Neuronal stem cell (in vitro differentiated cells): ENCODE data around the gene FOXP1.

Source experiments
- DNase-seq: peaks from one replicate; pipeline ENCODE4 v3.0.0-alpha.2; 2013; ENCODE audit warnings: low spot score
- H2AFZ ChIP-seq: one replicate; pipeline ENCODE4 v1.6.1; 2013; ENCODE audit warnings: mild to moderate bottlenecking, low read length, inconsistent platforms
- H2AK5ac ChIP-seq: 2 replicates; pipeline ENCODE4 v1.6.1; 2013; ENCODE audit warnings: low read depth, mild to moderate bottlenecking, inconsistent platforms, low read length, moderate library complexity, mixed read lengths
- H2BK120ac ChIP-seq: 2 replicates; pipeline ENCODE4 v1.6.1; 2013; ENCODE audit warnings: low read depth, mild to moderate bottlenecking, inconsistent platforms, low read length, moderate library complexity, mixed read lengths
- H2BK12ac ChIP-seq: one replicate; pipeline ENCODE4 v1.6.1; 2013; ENCODE audit warnings: low read length, inconsistent platforms
- H2BK15ac ChIP-seq: 2 replicates; pipeline ENCODE4 v1.6.1; 2013; ENCODE audit warnings: mild to moderate bottlenecking, low read length, inconsistent platforms, mixed read lengths
- H2BK5ac ChIP-seq: one replicate; pipeline ENCODE4 v1.6.1; 2013; ENCODE audit warnings: inconsistent platforms, mild to moderate bottlenecking, low read length, moderate library complexity
- H3K14ac ChIP-seq: one replicate; pipeline ENCODE4 v1.6.1; 2013; ENCODE audit warnings: low read length, inconsistent platforms
- H3K18ac ChIP-seq: 2 replicates; pipeline ENCODE4 v1.6.1; 2013; ENCODE audit warnings: low read length, inconsistent platforms
- H3K23ac ChIP-seq: 2 replicates; pipeline ENCODE4 v1.6.1; 2013; ENCODE audit warnings: low read depth, mild to moderate bottlenecking, mixed read lengths, low read length, inconsistent platforms; ENCODE audit not compliant: poor library complexity
- H3K27ac ChIP-seq: replicated peaks from 3 replicates; pipeline ENCODE4 v1.5.1; 2013; ENCODE audit warnings: low read length, inconsistent platforms
- H3K27me3 ChIP-seq, 3 experiments: 2 replicates each; pipeline ENCODE4 v1.6.1; 2013; ENCODE audit warnings: low read length in 3 of 3, mild to moderate bottlenecking in 2 of 3, inconsistent platforms in 1 of 3, low read depth in 1 of 3, mixed read lengths in 1 of 3, moderate library complexity in 1 of 3; ENCODE audit not compliant: control insufficient read depth in 3 of 3, insufficient read depth in 3 of 3
- H3K36me3 ChIP-seq, 2 donors: replicated peaks in 1 of 2; 2 replicates each; pipeline ENCODE4 v1.6.1; 2013; ENCODE audit warnings: low read length in 2 of 2; ENCODE audit not compliant: control insufficient read depth in 2 of 2, insufficient read depth in 2 of 2
- H3K4ac ChIP-seq: 2 replicates; pipeline ENCODE4 v1.6.1; 2013; ENCODE audit warnings: inconsistent platforms, mild to moderate bottlenecking, low read length, moderate library complexity
- H3K4me1 ChIP-seq, 2 donors: 1 replicate in 1 of 2; 2 replicates in 1 of 2; pipeline ENCODE4 v1.6.1; 2013; ENCODE audit warnings: low read length in 2 of 2, low read depth in 1 of 2; ENCODE audit not compliant: control insufficient read depth in 2 of 2, insufficient read depth in 1 of 2
- H3K4me2 ChIP-seq: one replicate; pipeline ENCODE4 v1.6.1; 2013; ENCODE audit warnings: mild to moderate bottlenecking, low read length, inconsistent platforms; ENCODE audit not compliant: insufficient read depth, poor library complexity, severe bottlenecking
- H3K4me3 ChIP-seq, 2 donors: 2 replicates each; pipeline ENCODE4 v1.5.1; 2013; ENCODE audit warnings: low read length in 2 of 2, mild to moderate bottlenecking in 2 of 2, inconsistent platforms in 1 of 2, moderate library complexity in 1 of 2
- H3K79me1 ChIP-seq: one replicate; pipeline ENCODE4 v1.6.1; 2013; ENCODE audit warnings: low read depth, mild to moderate bottlenecking, inconsistent platforms, low read length, moderate library complexity
- H3K9ac ChIP-seq: one replicate; pipeline ENCODE4 v1.6.1; 2013; ENCODE audit warnings: mild to moderate bottlenecking, low read depth, low read length, inconsistent platforms; ENCODE audit not compliant: poor library complexity
- H3K9me3 ChIP-seq, 2 donors: replicated peaks in 1 of 2; 2 replicates each; pipeline versions ENCODE3 to v1.6.1; 2013; ENCODE audit warnings: low read length in 2 of 2, mild to moderate bottlenecking in 2 of 2, inconsistent platforms in 1 of 2, low read depth in 1 of 2, mixed read lengths in 1 of 2, moderate library complexity in 1 of 2; ENCODE audit not compliant: control insufficient read depth in 2 of 2, insufficient read depth in 1 of 2
- H4K8ac ChIP-seq: one replicate; pipeline ENCODE4 v1.6.1; 2013; ENCODE audit warnings: low read depth, mild to moderate bottlenecking, inconsistent platforms, low read length, moderate library complexity
- H4K91ac ChIP-seq: one replicate; pipeline ENCODE4 v1.6.1; 2013; ENCODE audit warnings: low read length, low read depth, mild to moderate bottlenecking, inconsistent platforms; ENCODE audit not compliant: poor library complexity
- WGBS, 2 donors: extraction: QIAGEN DNeasy Blood & Tissue Kit; methylation state at CpG; one replicate each; pipeline ENCODE4 v1.1.7; 2013; ENCODE audit warnings: missing lambda C conversion rate in 2 of 2, mixed read lengths in 1 of 2; ENCODE audit not compliant: insufficient read length in 2 of 2, insufficient replicate concordance in 1 of 2; ENCODE audit errors: extremely low coverage in 2 of 2; 5-methylcytosine and 5-hydroxymethylcytosine counted together

Gene FOXP1

DNA sequence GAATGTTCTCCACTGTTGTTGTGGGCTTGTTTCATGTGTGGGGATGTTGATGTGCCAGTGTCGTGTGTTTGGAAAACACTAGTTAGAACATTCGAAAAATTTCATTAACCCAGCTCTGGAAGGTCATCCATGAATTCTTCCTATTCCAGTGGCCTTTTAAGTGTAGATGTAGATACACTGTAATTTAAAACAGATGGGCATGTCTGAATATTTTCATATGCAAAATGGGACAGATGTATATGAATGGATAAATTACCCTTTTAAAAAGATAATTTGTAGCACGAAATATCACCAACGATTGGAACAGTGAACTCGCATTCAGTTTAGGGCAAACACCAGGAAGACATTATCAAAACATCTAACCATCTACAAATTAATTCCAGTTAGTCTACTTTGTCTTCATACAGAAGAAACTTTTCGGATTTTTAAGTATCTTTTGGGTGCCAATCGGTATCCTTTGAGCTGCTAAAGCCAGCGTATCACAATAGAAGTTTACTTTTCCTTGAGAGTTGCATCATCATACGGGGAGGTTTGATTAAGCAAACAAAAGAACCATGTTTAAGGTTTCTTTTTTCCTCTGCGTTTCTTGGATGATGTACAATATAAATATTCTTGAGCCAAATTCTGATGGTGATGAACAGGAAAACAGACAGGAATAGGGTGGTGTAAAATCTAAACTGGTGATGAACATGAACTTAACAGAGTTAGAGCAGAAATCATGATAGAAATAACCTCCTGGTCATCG is 528.1 kb downstream of the FOXP1 start:
- Histone ChIP-seq H2BK5ac (no peak overlapping the region), H3K4me2 (no peak overlapping the region), H2AK5ac (no peak overlapping the region), H2AFZ (no peak overlapping the region), H3K9ac (no peak overlapping the region), H3K4me3 (no peak overlapping the region), H3K27ac (no peak overlapping the region), H3K79me1 (no peaks in the 10 kb centered on the region), H3K14ac (no peak overlapping the region), H3K9me3 (no peaks in the 10 kb centered on the region), H3K27me3 (no peaks in the 10 kb centered on the region), H4K8ac (no peak overlapping the region), H3K23ac (no peak overlapping the region), H2BK120ac (no peak overlapping the region), H2BK15ac (no peak overlapping the region), H3K4me1 (peaks cover 2 to 19% of the 10 kb centered on the region in 2 donors), H3K18ac (no peak overlapping the region), H3K4ac (no peak overlapping the region), H3K36me3 (peaks cover 0 to 27% of the 10 kb centered on the region in 2 donors), H2BK12ac (no peak overlapping the region), H4K91ac (no peak overlapping the region)
- no peak for DNase-seq
- WGBS, 2 donors: no CpG with 5 or more reads among the region's 11 CpGs

DNA sequence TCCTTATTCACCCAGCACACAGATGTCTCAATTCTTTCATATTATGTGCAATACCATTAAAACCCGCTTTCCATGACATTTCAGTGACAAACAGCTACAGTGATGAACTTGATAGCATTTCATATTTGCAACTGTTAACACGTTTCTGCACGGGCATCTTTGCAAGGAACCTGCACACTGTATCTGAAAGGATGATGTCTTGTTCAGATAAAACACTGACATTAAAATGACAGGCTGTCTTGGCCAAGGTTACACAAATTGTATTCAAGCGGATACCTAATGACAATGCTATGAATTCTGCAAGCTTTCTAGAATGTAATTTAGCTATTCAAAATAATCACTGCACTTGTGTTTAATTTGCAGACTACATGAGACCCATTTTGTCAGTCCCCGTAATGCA is 529.2 kb downstream of the FOXP1 start:
- H2BK120ac ChIP-seq: no peak overlapping the region
- no peak for DNase-seq
- H3K4me1 ChIP-seq: peaks cover 8 to 30% of the 10 kb centered on the region in 2 donors
- no peak overlapping the region for H3K14ac ChIP-seq
- H4K8ac ChIP-seq: no peak overlapping the region
- no peak overlapping the region for H2AFZ ChIP-seq
- no peak overlapping the region for H4K91ac ChIP-seq
- H3K79me1 ChIP-seq: no peaks in the 10 kb centered on the region
- H3K27ac ChIP-seq: no peak overlapping the region
- H2BK12ac ChIP-seq: no peak overlapping the region
- no peak overlapping the region for H3K18ac ChIP-seq
- no peaks in the 10 kb centered on the region for H3K27me3 ChIP-seq
- H3K23ac ChIP-seq: no peak overlapping the region
- no peaks in the 10 kb centered on the region for H3K9me3 ChIP-seq
- no CpG with 5 or more reads among the region's 5 CpGs for WGBS, 2 donors
- no peak overlapping the region for H3K9ac ChIP-seq
- H3K4ac ChIP-seq: no peak overlapping the region
- no peak overlapping the region for H3K4me2 ChIP-seq
- H3K36me3 ChIP-seq: peaks cover 0 to 27% of the 10 kb centered on the region in 2 donors
- no peak overlapping the region for H2BK15ac ChIP-seq
- no peak overlapping the region for H3K4me3 ChIP-seq
- no peak overlapping the region for H2BK5ac ChIP-seq
- no peak overlapping the region for H2AK5ac ChIP-seq

DNA sequence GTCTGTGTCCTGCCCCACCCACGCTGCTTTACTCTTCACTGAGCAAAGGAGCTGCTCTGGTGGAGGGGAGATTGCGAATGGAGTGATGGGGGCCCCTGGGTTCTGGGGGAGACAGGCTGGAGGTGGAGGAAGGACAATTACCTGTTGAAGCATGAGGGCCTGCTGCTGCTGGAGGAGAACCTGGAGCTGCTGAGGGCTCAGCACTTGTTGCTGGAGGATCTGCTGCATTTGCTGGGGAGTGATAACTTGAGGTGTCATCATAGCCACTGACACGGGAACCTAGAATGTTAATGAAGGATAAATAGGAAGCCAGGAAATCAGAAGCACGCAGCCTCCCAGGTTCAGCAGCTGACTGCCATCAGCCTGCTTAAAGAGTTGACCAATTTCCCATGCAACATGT is 530.0 kb downstream of the FOXP1 start:
- H3K79me1 ChIP-seq: no peaks in the 10 kb centered on the region
- H3K36me3 ChIP-seq: peaks cover 0 to 27% of the 10 kb centered on the region in 2 donors
- H4K8ac ChIP-seq: no peak overlapping the region
- H2AK5ac ChIP-seq: no peak overlapping the region
- H3K14ac ChIP-seq: no peak overlapping the region
- no peak overlapping the region for H3K4me2 ChIP-seq
- H2BK120ac ChIP-seq: no peak overlapping the region
- no peak overlapping the region for H4K91ac ChIP-seq
- H2BK15ac ChIP-seq: no peak overlapping the region
- H3K4me3 ChIP-seq: no peak overlapping the region
- no peak overlapping the region for H3K23ac ChIP-seq
- peaks cover 12 to 38% of the 10 kb centered on the region in 2 donors for H3K4me1 ChIP-seq
- no peaks in the 10 kb centered on the region for H3K9me3 ChIP-seq
- H2BK12ac ChIP-seq: no peak overlapping the region
- WGBS, 2 donors: no CpG with 5 or more reads among the region's 4 CpGs
- H3K18ac ChIP-seq: no peak overlapping the region
- no peak overlapping the region for H2AFZ ChIP-seq
- H3K27me3 ChIP-seq: no peaks in the 10 kb centered on the region
- no peak overlapping the region for H2BK5ac ChIP-seq
- H3K27ac ChIP-seq: no peak overlapping the region
- no peak for DNase-seq
- no peak overlapping the region for H3K9ac ChIP-seq
- H3K4ac ChIP-seq: no peak overlapping the region

DNA sequence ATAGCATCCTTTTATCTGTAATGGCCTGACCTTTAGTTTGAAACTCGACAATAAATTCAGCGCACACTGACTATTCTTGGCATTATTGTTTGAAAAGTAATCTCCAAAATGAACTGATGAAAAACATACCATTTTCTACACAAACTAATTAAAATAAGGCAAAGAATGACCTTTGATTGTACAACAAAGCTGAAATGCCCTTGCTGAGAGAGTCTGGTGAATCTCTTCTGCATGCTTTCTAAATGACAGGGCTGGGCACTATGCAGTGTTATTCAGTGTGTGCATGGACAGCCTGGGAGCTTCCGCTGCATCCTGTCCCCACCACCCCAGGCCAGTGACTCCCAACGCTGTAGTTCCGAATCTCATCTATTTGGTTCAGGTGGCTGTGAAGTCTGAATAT is 530.8 kb downstream of the FOXP1 start:
- no peak overlapping the region for H3K4me2 ChIP-seq
- H3K9me3 ChIP-seq: no peaks in the 10 kb centered on the region
- H4K91ac ChIP-seq: no peak overlapping the region
- no peak overlapping the region for H2AK5ac ChIP-seq
- H3K36me3 ChIP-seq: peaks cover 0 to 27% of the 10 kb centered on the region in 2 donors
- H3K4me1 ChIP-seq: peaks cover 12 to 46% of the 10 kb centered on the region in 2 donors
- no peak overlapping the region for H2AFZ ChIP-seq
- H3K14ac ChIP-seq: no peak overlapping the region
- no peak overlapping the region for H2BK15ac ChIP-seq
- no peaks in the 10 kb centered on the region for H3K27me3 ChIP-seq
- H3K4me3 ChIP-seq: no peak overlapping the region
- no peak overlapping the region for H3K23ac ChIP-seq
- H3K18ac ChIP-seq: no peak overlapping the region
- no peak overlapping the region for H4K8ac ChIP-seq
- no CpG with 5 or more reads among the region's 5 CpGs for whole genome bisulfite sequencing, 2 donors
- H3K9ac ChIP-seq: no peak overlapping the region
- H3K27ac ChIP-seq: no peak overlapping the region
- no peak overlapping the region for H2BK12ac ChIP-seq
- no peak overlapping the region for H2BK5ac ChIP-seq
- H3K79me1 ChIP-seq: no peaks in the 10 kb centered on the region
- DNase-seq: no peak
- H3K4ac ChIP-seq: no peak overlapping the region
- H2BK120ac ChIP-seq: no peak overlapping the region
